ENCODE measurements around the gene AP1M1.

Gene AP1M1

GRCh38 chr19:16208064-16208759, 10.5 kb downstream of the AP1M1 start:
- H3K36me3 ChIP-seq (ENCODE audit: insufficient read depth, insufficient read length, low read length) = peaks cover 78% of the 10 kb centered on the region
- no peaks in the 10 kb centered on the region; the same call in 1 of the 2 replicates for H3K9me3 ChIP-seq (ENCODE audit: insufficient read depth, low read length)
- no peak overlapping the region for H3K4me3 ChIP-seq (ENCODE audit: insufficient read length, low read depth)
- H3K27me3 ChIP-seq (ENCODE audit: insufficient read depth, insufficient read length) = no peaks in the 10 kb centered on the region
- no peaks in the 10 kb centered on the region for H3K4me1 ChIP-seq (ENCODE audit: insufficient read depth, insufficient read length)
- no peak for DNase-seq (ENCODE audit: low read depth, low spot score)
- no peak for TF ChIP-seq YY1 (IDR thresholded peaks at IDR 0.05; ENCODE audit: insufficient read depth, insufficient read length)
- TF ChIP-seq SUZ12 (IDR thresholded peaks at IDR 0.05; ENCODE audit: extremely low read depth, insufficient read depth, insufficient read length) = no peak
- TF ChIP-seq ZNF274 (IDR thresholded peaks at IDR 0.05; ENCODE audit: low read depth, low read length) = no peak
- no peak overlapping the region for H3K9ac ChIP-seq (ENCODE audit: insufficient read length, low read depth)

GRCh38 chr19:16208847-16209665, 11.3 kb downstream of the AP1M1 start:
- DNase-seq (ENCODE audit: low read depth, low spot score) = no peak
- Histone ChIP-seq H3K9ac (ENCODE audit: insufficient read length, low read depth) (no peak overlapping the region), H3K36me3 (ENCODE audit: insufficient read depth, insufficient read length, low read length) (peaks cover 70% of the 10 kb centered on the region), H3K4me1 (ENCODE audit: insufficient read depth, insufficient read length) (no peaks in the 10 kb centered on the region), H3K27me3 (ENCODE audit: insufficient read depth, insufficient read length) (no peaks in the 10 kb centered on the region), H3K9me3 (ENCODE audit: insufficient read depth, low read length) (no peaks in the 10 kb centered on the region; the same call in 1 of the 2 replicates), H3K4me3 (ENCODE audit: insufficient read length, low read depth) (no peak overlapping the region)
- TF ChIP-seq YY1 (IDR thresholded peaks at IDR 0.05; ENCODE audit: insufficient read depth, insufficient read length) (no peak), ZNF274 (IDR thresholded peaks at IDR 0.05; ENCODE audit: low read depth, low read length) (no peak), SUZ12 (IDR thresholded peaks at IDR 0.05; ENCODE audit: extremely low read depth, insufficient read depth, insufficient read length) (no peak)

GRCh38 chr19:16210168-16210567, 12.5 kb downstream of the AP1M1 start:
- peaks cover 62% of the 10 kb centered on the region for H3K36me3 ChIP-seq (ENCODE audit: insufficient read depth, insufficient read length, low read length)
- no peaks in the 10 kb centered on the region for H3K4me1 ChIP-seq (ENCODE audit: insufficient read depth, insufficient read length)
- H3K9me3 ChIP-seq (ENCODE audit: insufficient read depth, low read length) = no peaks in the 10 kb centered on the region; the same call in 1 of the 2 replicates
- no peaks in the 10 kb centered on the region for H3K27me3 ChIP-seq (ENCODE audit: insufficient read depth, insufficient read length)
- no peak for DNase-seq (ENCODE audit: low read depth, low spot score)
- no peak overlapping the region for H3K9ac ChIP-seq (ENCODE audit: insufficient read length, low read depth)
- no peak for TF ChIP-seq SUZ12 (IDR thresholded peaks at IDR 0.05; ENCODE audit: extremely low read depth, insufficient read depth, insufficient read length)
- TF ChIP-seq ZNF274 (IDR thresholded peaks at IDR 0.05; ENCODE audit: low read depth, low read length) = no peak
- TF ChIP-seq YY1 (IDR thresholded peaks at IDR 0.05; ENCODE audit: insufficient read depth, insufficient read length) = no peak
- H3K4me3 ChIP-seq (ENCODE audit: insufficient read length, low read depth) = no peak overlapping the region

- H3K4me1 ChIP-seq (ENCODE audit: insufficient read depth, insufficient read length) = no peaks in the 10 kb centered on the region
- no peak for TF ChIP-seq SUZ12 (IDR thresholded peaks at IDR 0.05; ENCODE audit: extremely low read depth, insufficient read depth, insufficient read length)
- no peak for TF ChIP-seq YY1 (IDR thresholded peaks at IDR 0.05; ENCODE audit: insufficient read depth, insufficient read length)
- TF ChIP-seq ZNF274 (IDR thresholded peaks at IDR 0.05; ENCODE audit: low read depth, low read length) = no peak
- no peaks in the 10 kb centered on the region for H3K27me3 ChIP-seq (ENCODE audit: insufficient read depth, insufficient read length)
- no peak for DNase-seq (ENCODE audit: low read depth, low spot score)
- H3K9ac ChIP-seq (ENCODE audit: insufficient read length, low read depth) = no peak overlapping the region
- no peak overlapping the region for H3K4me3 ChIP-seq (ENCODE audit: insufficient read length, low read depth)
- H3K9me3 ChIP-seq (ENCODE audit: insufficient read depth, low read length) = peaks cover 2% of the 10 kb centered on the region; the same call in 1 of the 2 replicates
- H3K36me3 ChIP-seq (ENCODE audit: insufficient read depth, insufficient read length, low read length) = peaks cover 51% of the 10 kb centered on the region
Observed at GRCh38 chr19:16213076-16213475, 15.4 kb downstream of the AP1M1 start.

GRCh38 chr19:16216744-16217670, 19.3 kb downstream of the AP1M1 start:
- Histone ChIP-seq H3K9ac (ENCODE audit: insufficient read length, low read depth) (no peak overlapping the region), H3K36me3 (ENCODE audit: insufficient read depth, insufficient read length, low read length) (peaks cover 40% of the 10 kb centered on the region), H3K4me1 (ENCODE audit: insufficient read depth, insufficient read length) (no peaks in the 10 kb centered on the region), H3K9me3 (ENCODE audit: insufficient read depth, low read length) (peaks cover 36% of the 10 kb centered on the region), H3K27me3 (ENCODE audit: insufficient read depth, insufficient read length) (no peaks in the 10 kb centered on the region), H3K4me3 (ENCODE audit: insufficient read length, low read depth) (no peak overlapping the region)
- no peak for DNase-seq (ENCODE audit: low read depth, low spot score)
- no peak for TF ChIP-seq YY1 (IDR thresholded peaks at IDR 0.05; ENCODE audit: insufficient read depth, insufficient read length)
- TF ChIP-seq SUZ12 (IDR thresholded peaks at IDR 0.05; ENCODE audit: extremely low read depth, insufficient read depth, insufficient read length) = no peak
- no peak for TF ChIP-seq ZNF274 (IDR thresholded peaks at IDR 0.05; ENCODE audit: low read depth, low read length)

GRCh38 chr19:16217716-16218451, 20.2 kb downstream of the AP1M1 start:
- H3K27me3 ChIP-seq (ENCODE audit: insufficient read depth, insufficient read length) = no peaks in the 10 kb centered on the region
- no peak for DNase-seq (ENCODE audit: low read depth, low spot score)
- H3K4me3 ChIP-seq (ENCODE audit: insufficient read length, low read depth) = no peak overlapping the region
- H3K36me3 ChIP-seq (ENCODE audit: insufficient read depth, insufficient read length, low read length) = peaks cover 44% of the 10 kb centered on the region
- peaks cover 42% of the 10 kb centered on the region for H3K9me3 ChIP-seq (ENCODE audit: insufficient read depth, low read length)
- TF ChIP-seq SUZ12 (IDR thresholded peaks at IDR 0.05; ENCODE audit: extremely low read depth, insufficient read depth, insufficient read length) = no peak
- TF ChIP-seq ZNF274 (IDR thresholded peaks at IDR 0.05; ENCODE audit: low read depth, low read length) = no peak
- no peak for TF ChIP-seq YY1 (IDR thresholded peaks at IDR 0.05; ENCODE audit: insufficient read depth, insufficient read length)
- no peaks in the 10 kb centered on the region for H3K4me1 ChIP-seq (ENCODE audit: insufficient read depth, insufficient read length)
- H3K9ac ChIP-seq (ENCODE audit: insufficient read length, low read depth) = no peak overlapping the region

Measured in NT2/D1 (cell line).